Dermis lymphatic vessel endothelial cell (primary cell): ENCODE results near the gene ZNF587B. TPM values are rescaled to one million over a fixed set of nuclear protein-coding genes. Genes with fewer than 3 reads are reported as not detected.

Source experiments
- total RNA-seq: library from RNA; depleted of rRNA; stranded (reverse); fragments of >200 nt; gene quantifications from 2 replicates; pipeline ENCODE4 v1.2.1, GENCODE V29; 2014

ZNF587B gene
- total RNA-seq: 11.9 and 13.8 TPM in 2 replicates

GRCh38 chr19:57830071-57830602 is at the start of gene ZNF587B:
TSS of gene ZNF587B (plus strand) at chr19:57830299. CDS start at chr19:57830529, 230 bp downstream.

GRCh38 chr19:57814505-57815246 is 15.4 kb upstream of the ZNF587B start, which contains the start of gene ZNF552:
TSS of gene ZNF552 (minus strand) at chr19:57814913. CDS start at chr19:57814743, 170 bp downstream.

GRCh38 chr19:57849666-57850473 is 19.8 kb downstream of the ZNF587B start, which contains the start of gene ZNF587:
TSS of gene ZNF587 (plus strand) at chr19:57849859. CDS start at chr19:57850039, 180 bp downstream.

GRCh38 chr19:57888560-57889231 is 58.6 kb downstream of the ZNF587B start, which contains the start of gene ZNF814:
TSS of gene ZNF814 (minus strand) at chr19:57889037. CDS start at chr19:57888802, 235 bp downstream.

Other genes starting within 250 kb of the ZNF587B start
- gene ZIK1, start 246.2 kb upstream of the ZNF587B start, total RNA-seq: 2.6 and 4.5 TPM in 2 replicates
- 3.5 and 4.4 TPM in 2 replicates for gene ZNF530, start 230.4 kb upstream of the ZNF587B start, total RNA-seq
- gene ZNF134, start 216.1 kb upstream of the ZNF587B start, total RNA-seq: 18.7 and 23.5 TPM in 2 replicates
- gene ZNF211, start 197.1 kb upstream of the ZNF587B start, total RNA-seq: 9.0 and 12.5 TPM in 2 replicates
- gene ZSCAN4, start 161.4 kb upstream of the ZNF587B start, total RNA-seq: not detected in 2 replicates
- gene ZNF551, start 148.3 kb upstream of the ZNF587B start, total RNA-seq: 6.0 and 9.4 TPM in 2 replicates
- under 0.01 and 0.11 TPM in 2 replicates for gene ZNF154, start 121.1 kb upstream of the ZNF587B start, total RNA-seq
- gene ZNF671, start 102.7 kb upstream of the ZNF587B start, total RNA-seq: 4.9 and 5.5 TPM in 2 replicates
- gene ZNF776, start 83.5 kb upstream of the ZNF587B start, total RNA-seq: 17.7 and 18.0 TPM in 2 replicates
- gene ZNF586, start 60.6 kb upstream of the ZNF587B start, total RNA-seq: 14.5 and 17.8 TPM in 2 replicates
- gene ZNF552, start 15.4 kb upstream of the ZNF587B start, total RNA-seq: 5.7 and 7.8 TPM in 2 replicates
- gene ZNF587, start 19.6 kb downstream of the ZNF587B start, total RNA-seq: 12.5 and 15.6 TPM in 2 replicates
- 1.7 and 2.1 TPM in 2 replicates for gene ZNF814, start 58.7 kb downstream of the ZNF587B start, total RNA-seq
- 11.5 and 13.2 TPM in 2 replicates for gene ZNF417, start 86.3 kb downstream of the ZNF587B start, total RNA-seq
- 2.1 and 2.3 TPM in 2 replicates for gene ZNF418, start 105.1 kb downstream of the ZNF587B start, total RNA-seq
- gene ZNF256, start 117.4 kb downstream of the ZNF587B start, total RNA-seq: 4.9 and 6.1 TPM in 2 replicates
- gene C19orf18, start 144.2 kb downstream of the ZNF587B start, total RNA-seq: not detected in 2 replicates
- gene ZNF606, start 172.5 kb downstream of the ZNF587B start, total RNA-seq: 8.7 and 10.2 TPM in 2 replicates
- not detected in 2 replicates for gene ZSCAN1, start 203.7 kb downstream of the ZNF587B start, total RNA-seq
- gene ZNF135, start 229.0 kb downstream of the ZNF587B start, total RNA-seq: 0.33 and 0.34 TPM in 2 replicates